Measurements from ENCODE around the gene ADGRL3.

ADGRL3 gene

GRCh38 chr4:61723492-61723891, 523.4 kb downstream of the ADGRL3 start:
- no peak overlapping the region for H3K27ac ChIP-seq (ENCODE audit: low read depth, low read length)
- no peak overlapping the region for H3K4me2 ChIP-seq (ENCODE audit: low read depth, low read length, poor library complexity, severe bottlenecking)
- H2AFZ ChIP-seq (ENCODE audit: low read depth, low read length, severe bottlenecking): no peak overlapping the region
- H4K20me1 ChIP-seq (ENCODE audit: low read depth, low read length): no peaks in the 10 kb centered on the region
- H3K9ac ChIP-seq (ENCODE audit: low read length): no peak overlapping the region
- H3F3A ChIP-seq (ENCODE audit: insufficient read depth): no peaks in the 10 kb centered on the region
- H3K9me2 ChIP-seq (replicated peaks; ENCODE audit: insufficient read depth, low read length): no peaks in the 10 kb centered on the region
- H3K27me3 ChIP-seq (ENCODE audit: low read length): no peaks in the 10 kb centered on the region
- no peak overlapping the region for H3K4me3 ChIP-seq (ENCODE audit: insufficient read depth, low read length, poor library complexity, severe bottlenecking)
- no peaks in the 10 kb centered on the region for H3K9me3 ChIP-seq (ENCODE audit: insufficient read depth, low read length)
- no peaks in the 10 kb centered on the region for H3K36me3 ChIP-seq (ENCODE audit: low read length)
- no peak for TF ChIP-seq EZH2phosphoT487 (conservative IDR thresholded peaks at IDR 0.05; ENCODE audit: low read length)
- TF ChIP-seq CTCF (IDR thresholded peaks at IDR 0.05; ENCODE audit: insufficient read depth, low read length, poor library complexity, severe bottlenecking): no peak
- no peaks in the 10 kb centered on the region for H3K79me2 ChIP-seq (ENCODE audit: insufficient read depth, low read length)

GRCh38 chr4:61727286-61727685, 527.2 kb downstream of the ADGRL3 start:
- H3K79me2 ChIP-seq (ENCODE audit: insufficient read depth, low read length): no peaks in the 10 kb centered on the region
- H3K27ac ChIP-seq (ENCODE audit: low read depth, low read length): no peak overlapping the region
- no peak overlapping the region for H2AFZ ChIP-seq (ENCODE audit: low read depth, low read length, severe bottlenecking)
- no peaks in the 10 kb centered on the region for H3F3A ChIP-seq (ENCODE audit: insufficient read depth)
- H3K9me2 ChIP-seq (replicated peaks; ENCODE audit: insufficient read depth, low read length): no peaks in the 10 kb centered on the region
- H3K27me3 ChIP-seq (ENCODE audit: low read length): no peaks in the 10 kb centered on the region
- no peaks in the 10 kb centered on the region for H3K9me3 ChIP-seq (ENCODE audit: insufficient read depth, low read length)
- TF ChIP-seq EZH2phosphoT487 (conservative IDR thresholded peaks at IDR 0.05; ENCODE audit: low read length) (no peak), CTCF (IDR thresholded peaks at IDR 0.05; ENCODE audit: insufficient read depth, low read length, poor library complexity, severe bottlenecking) (no peak)
- no peaks in the 10 kb centered on the region for H3K36me3 ChIP-seq (ENCODE audit: low read length)
- no peak overlapping the region for H3K4me3 ChIP-seq (ENCODE audit: insufficient read depth, low read length, poor library complexity, severe bottlenecking)
- H3K9ac ChIP-seq (ENCODE audit: low read length): no peak overlapping the region
- no peaks in the 10 kb centered on the region for H4K20me1 ChIP-seq (ENCODE audit: low read depth, low read length)
- H3K4me2 ChIP-seq (ENCODE audit: low read depth, low read length, poor library complexity, severe bottlenecking): no peak overlapping the region

GRCh38 chr4:61734409-61734808, 534.3 kb downstream of the ADGRL3 start:
- no peak overlapping the region for H3K27ac ChIP-seq (ENCODE audit: low read depth, low read length)
- H3K9me2 ChIP-seq (replicated peaks; ENCODE audit: insufficient read depth, low read length): no peaks in the 10 kb centered on the region
- no peaks in the 10 kb centered on the region for H3K79me2 ChIP-seq (ENCODE audit: insufficient read depth, low read length)
- no peak overlapping the region for H2AFZ ChIP-seq (ENCODE audit: low read depth, low read length, severe bottlenecking)
- H3F3A ChIP-seq (ENCODE audit: insufficient read depth): no peaks in the 10 kb centered on the region
- no peaks in the 10 kb centered on the region for H3K27me3 ChIP-seq (ENCODE audit: low read length)
- TF ChIP-seq EZH2phosphoT487 (conservative IDR thresholded peaks at IDR 0.05; ENCODE audit: low read length): no peak
- no peak for TF ChIP-seq CTCF (IDR thresholded peaks at IDR 0.05; ENCODE audit: insufficient read depth, low read length, poor library complexity, severe bottlenecking)
- H3K9ac ChIP-seq (ENCODE audit: low read length): no peak overlapping the region
- H3K4me2 ChIP-seq (ENCODE audit: low read depth, low read length, poor library complexity, severe bottlenecking): no peak overlapping the region
- no peak overlapping the region for H3K4me3 ChIP-seq (ENCODE audit: insufficient read depth, low read length, poor library complexity, severe bottlenecking)
- no peaks in the 10 kb centered on the region for H3K9me3 ChIP-seq (ENCODE audit: insufficient read depth, low read length)
- H4K20me1 ChIP-seq (ENCODE audit: low read depth, low read length): no peaks in the 10 kb centered on the region
- H3K36me3 ChIP-seq (ENCODE audit: low read length): no peaks in the 10 kb centered on the region
